Stimulated activated naive CD8-positive, alpha-beta T cell treated with anti-CD3 and anti-CD28 coated beads, Interleukin-15, Interleukin-2, amounts not matched to agents 100 U/mL and 50 U/mL, for 24 hours (primary cell): ENCODE data around the gene MFNG.
A peak's percentile ranks its signal among the peaks of the same experiment; 100 is the strongest.
"Not testable (repeated sequence)": the region's sequence is repeated elsewhere in the genome, so short reads cannot be mapped to it uniquely, and the experiment has no call there.

ENCODE experiments used
- ATAC-seq: fragments of 150-1000 bp; cut with Tn5 transposase; one replicate; pipeline ENCODE4 v1.10.0; 2021
- DNase-seq: peaks from one replicate; pipeline ENCODE4 v3.0.0; 2021

The MFNG gene, protein sequence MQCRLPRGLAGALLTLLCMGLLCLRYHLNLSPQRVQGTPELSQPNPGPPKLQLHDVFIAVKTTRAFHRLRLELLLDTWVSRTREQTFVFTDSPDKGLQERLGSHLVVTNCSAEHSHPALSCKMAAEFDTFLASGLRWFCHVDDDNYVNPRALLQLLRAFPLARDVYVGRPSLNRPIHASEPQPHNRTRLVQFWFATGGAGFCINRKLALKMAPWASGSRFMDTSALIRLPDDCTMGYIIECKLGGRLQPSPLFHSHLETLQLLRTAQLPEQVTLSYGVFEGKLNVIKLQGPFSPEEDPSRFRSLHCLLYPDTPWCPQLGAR

DNA sequence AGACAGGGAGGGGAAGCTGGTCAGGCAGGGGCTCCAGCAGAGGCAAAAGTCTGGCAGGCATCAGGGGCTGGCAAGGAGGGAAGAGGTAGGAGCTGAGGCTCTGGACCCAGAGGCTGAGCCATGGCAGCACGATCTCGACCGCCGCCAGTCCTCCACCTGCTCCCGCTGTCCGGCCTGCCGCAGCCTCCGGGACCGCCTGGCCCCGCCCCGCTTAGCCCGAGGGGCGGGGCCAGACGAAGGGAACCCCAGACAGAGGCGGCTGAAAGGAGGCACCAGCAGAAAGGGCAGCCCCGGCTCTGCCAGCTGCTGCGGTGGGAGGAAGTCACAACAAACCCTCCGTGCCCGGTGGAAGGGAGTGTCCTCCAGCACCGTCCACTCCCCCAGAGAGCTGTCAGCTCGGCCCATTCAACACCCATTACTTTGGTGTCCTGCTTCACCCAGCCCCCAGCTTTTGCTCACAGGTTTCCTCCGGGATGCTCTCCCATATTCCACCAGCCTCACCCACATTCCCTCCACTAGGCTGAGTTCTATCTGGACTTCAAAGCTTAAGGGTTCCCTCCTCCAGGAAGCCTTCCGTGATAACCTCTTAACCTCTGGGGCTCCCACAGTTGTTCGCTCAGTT is at the start of gene MFNG:
MFNG (minus strand) TSS at position 161 of the 622 bp plus-strand sequence. CDS start 207 bp downstream, outside the sequence.
- ATAC-seq: peak; percentile 75
- peak; percentile 85 for DNase-seq

- ATAC-seq (no peak), DNase-seq (no peak)
These were observed 49.0 kb upstream of the MFNG start for GRCh38 chr22:37535159-37535558.

DNA sequence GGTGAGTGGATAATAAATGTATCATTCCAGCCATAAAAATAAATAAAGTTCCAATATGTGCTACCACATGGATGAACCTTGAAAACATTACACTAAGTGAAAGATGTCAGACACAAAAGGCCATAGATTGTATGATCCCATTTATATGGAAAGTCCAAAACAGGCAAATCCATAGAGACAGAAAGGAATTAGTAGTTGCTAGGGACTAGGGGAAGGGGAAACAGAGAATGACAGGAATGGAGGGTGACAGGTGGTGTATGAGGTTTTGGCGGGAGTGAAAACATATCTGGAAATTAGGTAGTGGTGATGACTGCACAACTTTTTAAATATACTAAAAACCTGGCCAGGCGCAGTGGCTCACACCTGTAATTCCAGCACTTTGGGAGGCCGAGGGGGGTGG is 48.3 kb upstream of the MFNG start:
- DNase-seq: no peak
- ATAC-seq: no peak

DNA sequence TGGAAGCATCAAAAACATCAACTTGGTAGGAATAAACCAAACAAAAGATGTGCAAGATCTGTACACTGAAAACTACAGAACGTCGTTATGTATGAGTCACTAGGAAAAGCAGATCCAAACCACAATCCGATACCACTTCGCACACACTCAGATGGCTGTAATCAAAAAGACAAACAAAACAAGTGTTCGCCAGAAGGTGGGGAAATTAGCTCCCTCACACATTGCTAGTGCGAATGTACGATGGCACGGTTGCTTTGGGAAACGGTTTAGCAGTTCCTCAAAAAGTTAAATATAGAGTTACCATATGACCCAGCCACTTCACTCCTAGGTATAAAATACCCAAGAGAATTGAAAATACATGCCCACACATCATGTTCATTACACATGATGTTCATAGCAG is 47.8 kb upstream of the MFNG start:
- ATAC-seq (peak; percentile 28), DNase-seq (no peak)

DNA sequence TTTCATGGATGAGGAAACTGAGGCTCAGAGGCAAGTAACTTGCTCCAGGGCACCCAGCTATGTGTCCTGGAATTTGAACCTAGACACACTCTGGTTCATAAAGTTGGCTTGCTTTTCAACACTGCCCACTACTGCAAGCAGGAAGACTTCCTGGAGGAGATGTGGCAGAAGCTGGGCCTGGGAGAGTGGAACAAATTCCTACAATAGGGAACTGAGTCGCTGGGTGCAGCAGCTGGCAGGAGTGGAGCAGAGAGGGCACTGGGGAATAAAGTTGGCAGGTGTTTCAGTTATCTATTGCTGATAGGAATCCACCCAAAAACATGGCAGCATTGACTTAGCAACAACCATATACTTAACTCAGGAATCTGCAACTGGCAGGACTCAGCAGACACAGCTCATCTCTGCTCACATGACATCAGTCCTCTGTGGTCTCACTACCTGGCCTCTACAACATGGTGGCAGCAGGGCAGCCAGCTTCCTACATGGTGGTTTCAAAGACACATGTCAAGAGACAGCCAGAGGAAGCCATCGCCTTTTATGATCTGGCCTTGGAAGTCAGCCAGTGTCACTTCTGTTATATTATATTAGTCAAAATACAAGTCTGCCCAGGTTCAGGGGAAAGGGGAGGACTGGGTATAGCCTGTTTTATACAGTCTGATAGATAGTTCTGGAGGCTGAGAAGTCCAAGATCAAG is 43.6 kb upstream of the MFNG start:
- DNase-seq (no peak), ATAC-seq (no peak)

DNA sequence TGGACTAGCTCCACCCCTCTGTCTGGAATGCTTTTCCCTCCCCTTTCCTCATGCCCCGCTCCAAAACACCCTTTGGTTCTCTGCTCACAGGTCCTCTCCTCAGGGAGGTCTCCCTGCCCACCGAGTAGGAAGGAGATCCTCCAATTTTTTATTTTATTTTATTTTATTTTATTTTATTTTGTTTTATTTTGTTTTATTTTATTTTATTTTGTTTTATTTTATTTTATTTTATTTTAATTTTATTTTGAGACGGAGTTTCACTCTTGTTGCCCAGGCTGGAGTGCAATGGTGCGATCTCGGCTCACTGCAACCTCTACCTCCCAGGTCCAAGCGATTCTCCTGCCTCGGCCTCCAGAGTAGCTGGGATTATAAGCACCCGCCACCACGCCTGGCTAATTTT is 41.8 kb upstream of the MFNG start:
- ATAC-seq, DNase-seq: not testable (repeated sequence)

DNA sequence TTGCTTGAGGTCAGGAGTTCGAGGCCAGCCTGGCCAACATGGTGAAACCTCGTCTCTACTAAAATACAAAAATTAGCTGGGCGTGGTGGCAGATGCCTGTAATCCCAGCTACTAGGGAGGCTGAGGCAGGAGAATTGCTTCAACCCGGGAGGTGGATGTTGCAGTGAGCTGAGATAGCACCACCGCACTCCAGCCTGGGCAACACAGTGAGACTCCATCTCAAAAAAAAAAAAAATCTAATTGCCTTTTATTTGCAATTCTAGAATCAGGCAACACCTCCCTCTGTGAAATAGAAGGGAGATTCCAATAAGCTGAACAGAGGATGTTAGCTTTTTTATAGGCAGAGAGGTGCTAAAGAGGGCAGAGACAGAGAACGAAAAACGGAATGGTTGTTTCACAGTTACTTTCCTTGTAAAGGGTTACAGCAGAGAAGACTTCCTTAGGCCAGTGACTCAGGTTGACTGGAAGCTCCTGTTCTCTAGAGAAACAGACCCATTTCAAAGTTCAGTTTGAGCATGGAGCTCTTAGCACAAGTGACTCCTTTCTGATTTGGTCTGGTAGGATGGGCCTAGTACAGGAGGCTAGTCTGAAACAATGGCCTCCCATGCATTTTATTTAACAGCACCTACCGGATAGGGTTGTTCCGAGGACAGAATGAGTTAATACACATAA is 41.0 kb upstream of the MFNG start:
- not testable (repeated sequence) for DNase-seq, ATAC-seq

DNA sequence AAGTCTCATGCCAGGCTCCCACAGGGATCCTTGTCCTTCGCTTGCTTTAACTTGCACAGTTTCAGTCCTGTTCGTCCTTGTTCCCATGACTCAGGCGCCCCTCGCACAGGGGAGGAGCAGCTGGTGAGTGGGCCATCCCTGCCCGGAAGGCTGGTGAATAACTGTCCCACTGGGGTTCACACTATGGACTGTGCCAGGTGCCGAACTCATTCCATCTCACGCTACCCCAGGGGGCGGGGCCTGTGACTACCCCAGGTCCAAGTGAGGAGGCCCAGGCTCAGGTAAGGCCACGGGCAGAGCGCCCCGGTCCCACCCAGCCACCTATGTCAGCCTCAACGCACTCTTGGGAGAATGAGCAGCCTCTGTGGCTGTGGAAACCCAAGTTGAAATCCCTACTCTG is 40.2 kb upstream of the MFNG start:
- DNase-seq: no peak
- no peak for ATAC-seq

DNA sequence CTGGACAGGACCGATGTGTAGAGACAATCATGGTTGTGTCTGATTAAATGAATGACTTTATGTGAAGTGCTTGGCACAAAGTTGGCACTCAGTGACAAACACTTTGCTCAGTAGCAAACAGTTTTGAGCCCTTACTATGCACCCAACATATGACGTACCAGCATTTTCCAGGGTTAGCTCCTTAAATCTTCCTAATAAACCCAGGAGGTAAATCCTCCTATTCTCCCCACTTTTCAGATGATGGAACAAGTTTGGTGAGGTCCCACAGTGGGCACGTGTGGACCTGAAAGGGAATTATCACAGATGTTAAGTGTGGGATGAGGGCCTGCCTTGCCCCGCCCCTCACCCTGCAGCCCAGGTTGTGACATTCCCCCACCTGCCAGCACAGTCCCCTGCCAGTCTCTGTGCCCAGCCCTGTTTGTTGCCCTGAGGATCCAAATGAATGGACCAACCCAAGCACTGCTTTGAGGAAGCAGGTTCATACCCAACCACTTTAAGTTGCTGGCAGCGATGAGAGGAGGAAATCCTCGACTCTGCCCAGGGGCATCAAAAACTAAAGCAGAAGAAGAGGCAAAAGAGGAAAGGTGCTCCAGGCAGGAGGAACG is 39.7 kb upstream of the MFNG start:
- DNase-seq (no peak), ATAC-seq (no peak)

DNA sequence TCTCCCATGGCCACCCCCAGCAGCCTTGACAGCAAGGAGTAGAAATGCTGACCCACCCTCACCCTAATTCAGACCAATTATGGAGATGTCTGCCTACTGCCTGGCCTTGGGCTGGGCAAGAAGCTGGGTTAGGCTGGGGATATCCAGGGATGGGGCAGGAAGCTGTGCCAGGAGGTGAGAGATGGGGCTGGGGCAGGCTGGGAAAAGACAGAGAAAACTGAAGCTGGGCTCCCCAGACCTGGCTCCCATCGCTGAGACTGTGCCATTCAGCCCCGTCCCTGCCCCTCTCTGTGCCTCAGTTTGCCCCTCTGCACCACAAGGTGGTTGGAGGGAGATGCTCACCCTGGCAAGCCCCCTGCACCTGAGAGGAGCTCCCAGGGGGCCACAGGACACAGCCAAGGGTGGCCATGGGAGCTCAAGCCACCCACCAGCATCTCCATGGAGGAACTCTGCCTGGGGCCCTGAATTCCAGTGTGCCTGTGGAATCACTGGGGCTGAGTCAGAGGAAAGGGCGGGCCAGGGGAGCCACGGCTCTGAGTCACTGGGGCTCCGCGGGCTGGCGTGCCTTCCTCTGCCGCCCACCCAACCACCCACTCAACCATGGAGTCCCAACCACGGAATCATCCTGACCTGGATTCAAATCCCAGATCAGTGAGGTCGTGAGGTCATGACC is 39.0 kb upstream of the MFNG start:
- DNase-seq (peak; percentile 36), ATAC-seq (no peak)

- DNase-seq (no peak), ATAC-seq (no peak)
These were observed 36.3 kb upstream of the MFNG start for GRCh38 chr22:37522482-37522881.

GRCh38 chr22:37521236-37521739 is 35.1 kb upstream of the MFNG start:
- no peak for DNase-seq
- ATAC-seq: no peak

- DNase-seq (no peak), ATAC-seq (no peak)
These were observed 34.6 kb upstream of the MFNG start for GRCh38 chr22:37520776-37521191.

- ATAC-seq (peak; percentile 25), DNase-seq (no peak)
These were observed 33.3 kb upstream of the MFNG start, which contains the start of gene CARD10 for GRCh38 chr22:37519268-37520195. Gene CARD10 (minus strand): TSS chr22:37519415. CDS start chr22:37519200, 215 bp downstream.

- ATAC-seq (peak; percentile 4), DNase-seq (no peak)
These were observed 32.5 kb upstream of the MFNG start for GRCh38 chr22:37518509-37519267.

GRCh38 chr22:37517826-37518450 is 31.8 kb upstream of the MFNG start:
- DNase-seq (no peak), ATAC-seq (no peak)

- DNase-seq (no peak), ATAC-seq (no peak)
These were observed 30.3 kb upstream of the MFNG start for GRCh38 chr22:37516456-37516855.

DNA sequence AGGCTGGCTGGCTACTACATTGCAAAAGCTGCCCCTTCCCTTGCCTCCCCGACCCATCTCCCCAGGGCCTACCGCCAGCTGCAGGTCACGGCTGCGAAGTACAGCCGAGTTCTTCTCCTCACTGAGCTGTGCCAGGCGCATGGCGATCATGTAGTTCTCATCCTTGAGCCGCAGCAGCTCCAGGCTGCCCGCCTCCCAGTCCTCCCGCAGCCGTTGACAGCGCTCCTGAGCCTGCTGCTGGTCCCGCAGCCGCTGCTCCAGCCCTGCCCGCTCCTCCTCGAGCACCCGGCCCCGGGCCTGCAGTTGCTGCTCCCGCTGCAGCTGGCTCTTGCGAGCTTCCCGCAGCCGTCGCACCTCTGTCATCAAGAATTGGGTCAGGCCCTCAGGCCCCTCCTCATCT is 29.7 kb upstream of the MFNG start:
- no peak for DNase-seq
- no peak for ATAC-seq

DNA sequence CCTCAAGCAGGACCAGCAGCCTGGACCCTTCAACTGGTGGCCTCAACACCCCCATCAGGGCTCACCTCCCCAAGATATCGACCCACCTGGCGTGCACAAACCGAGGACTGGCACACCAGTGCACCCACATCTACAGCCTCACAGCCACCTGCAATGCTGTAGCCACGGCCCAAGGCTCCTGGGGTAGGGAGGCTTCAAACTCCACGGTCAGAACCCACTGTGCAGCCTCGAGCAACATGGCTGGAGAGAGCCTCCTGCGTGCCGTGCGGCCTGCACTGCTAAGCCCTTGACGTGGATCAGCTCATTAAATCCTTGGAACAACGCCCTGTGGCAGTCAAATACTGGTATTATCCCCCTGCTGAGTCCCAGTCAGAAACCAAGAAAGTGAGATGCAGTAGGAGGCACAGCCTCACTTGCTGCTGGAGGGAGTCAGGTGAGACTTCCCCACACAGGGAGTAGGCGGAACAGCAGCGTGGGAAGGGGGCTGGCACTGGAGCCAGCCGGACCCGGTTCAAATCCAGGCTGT is 28.4 kb upstream of the MFNG start:
- ATAC-seq (no peak), DNase-seq (no peak)
